Ecto neural progenitor cell (in vitro differentiated cells): Measurements from ENCODE around the gene CHD9.
A peak's percentile ranks its signal among the peaks of the same experiment; 100 is the strongest.
"Not testable (repeated sequence)": the region's sequence is repeated elsewhere in the genome, so short reads cannot be mapped to it uniquely, and the experiment has no call there.

Experiments
- DNase-seq: peaks from one replicate; pipeline ENCODE4 v3.0.0-alpha.2; 2018; ENCODE audit warnings: low spot score

The CHD9 gene

GRCh38 chr16:53054670-53055485, at the start of gene CHD9:
Gene CHD9 (plus strand): TSS chr16:53054991. CDS start chr16:53156090, 101,099 bp downstream.
- peak; percentile 92 for DNase-seq

- DNase-seq = no peak
Measured at GRCh38 chr16:53007095-53007494, 47.7 kb upstream of the CHD9 start.

- DNase-seq = no peak
Measured at GRCh38 chr16:53014287-53014686, 40.5 kb upstream of the CHD9 start.

- DNase-seq = no peak
Measured at GRCh38 chr16:53018834-53019416, 35.9 kb upstream of the CHD9 start.

GRCh38 chr16:53022374-53022773, 32.4 kb upstream of the CHD9 start:
- DNase-seq = peak; percentile 67

GRCh38 chr16:53024045-53024444, 30.7 kb upstream of the CHD9 start:
- DNase-seq = no peak

GRCh38 chr16:53029971-53030370, 24.8 kb upstream of the CHD9 start:
- no peak for DNase-seq

GRCh38 chr16:53031323-53031942, 23.4 kb upstream of the CHD9 start:
- DNase-seq = no peak

- no peak for DNase-seq
Measured at GRCh38 chr16:53034306-53034705, 20.5 kb upstream of the CHD9 start.

GRCh38 chr16:53035176-53035942, 19.4 kb upstream of the CHD9 start:
- DNase-seq = no peak

GRCh38 chr16:53036066-53036465, 18.7 kb upstream of the CHD9 start:
- no peak for DNase-seq

- DNase-seq = not testable (repeated sequence)
Measured at GRCh38 chr16:53036711-53037110, 18.1 kb upstream of the CHD9 start.

- DNase-seq = no peak
Measured at GRCh38 chr16:53040788-53041187, 14.0 kb upstream of the CHD9 start.

- DNase-seq = peak; percentile 55
Measured at GRCh38 chr16:53041320-53042051, 13.3 kb upstream of the CHD9 start.

GRCh38 chr16:53042235-53042701, 12.5 kb upstream of the CHD9 start:
- DNase-seq = no peak

GRCh38 chr16:53043428-53043831, 11.4 kb upstream of the CHD9 start:
- DNase-seq = no peak

- peak; percentile 70 for DNase-seq
Measured at GRCh38 chr16:53043986-53044601, 10.7 kb upstream of the CHD9 start.

- no peak for DNase-seq
Measured at GRCh38 chr16:53045341-53046220, 9.2 kb upstream of the CHD9 start.

GRCh38 chr16:53047515-53047914, 7.3 kb upstream of the CHD9 start:
- not testable (repeated sequence) for DNase-seq
